Right lobe of liver (tissue), 4 donors: ENCODE measurements around the gene HDAC10.

Source experiments
- POLR2A ChIP-seq: fragments of 450-650 bp; IDR thresholded peaks from one replicate; pipeline ENCODE4 v1.6.1; 2017; ENCODE audit warnings: antibody characterized with exemption, mild to moderate bottlenecking
- TF ChIP-seq, protein P1 (sequence below), 4 donors: fragments of 200-600 bp in 3 of 4; fragments of 450-650 bp in 1 of 4; IDR thresholded peaks; one replicate each; pipeline versions ENCODE4 v1.5.1 to v1.8.0; 2016 to 2022; ENCODE audit warnings: antibody characterized with exemption in 4 of 4, mild to moderate bottlenecking in 2 of 4
- donor health status: DM: no; HTN: no; CAD: no.
- donor health status: DM: no; HTN: no; CAD: no.
- donor health status: DM: no; HTN: yes; CAD: no.

DNA sequence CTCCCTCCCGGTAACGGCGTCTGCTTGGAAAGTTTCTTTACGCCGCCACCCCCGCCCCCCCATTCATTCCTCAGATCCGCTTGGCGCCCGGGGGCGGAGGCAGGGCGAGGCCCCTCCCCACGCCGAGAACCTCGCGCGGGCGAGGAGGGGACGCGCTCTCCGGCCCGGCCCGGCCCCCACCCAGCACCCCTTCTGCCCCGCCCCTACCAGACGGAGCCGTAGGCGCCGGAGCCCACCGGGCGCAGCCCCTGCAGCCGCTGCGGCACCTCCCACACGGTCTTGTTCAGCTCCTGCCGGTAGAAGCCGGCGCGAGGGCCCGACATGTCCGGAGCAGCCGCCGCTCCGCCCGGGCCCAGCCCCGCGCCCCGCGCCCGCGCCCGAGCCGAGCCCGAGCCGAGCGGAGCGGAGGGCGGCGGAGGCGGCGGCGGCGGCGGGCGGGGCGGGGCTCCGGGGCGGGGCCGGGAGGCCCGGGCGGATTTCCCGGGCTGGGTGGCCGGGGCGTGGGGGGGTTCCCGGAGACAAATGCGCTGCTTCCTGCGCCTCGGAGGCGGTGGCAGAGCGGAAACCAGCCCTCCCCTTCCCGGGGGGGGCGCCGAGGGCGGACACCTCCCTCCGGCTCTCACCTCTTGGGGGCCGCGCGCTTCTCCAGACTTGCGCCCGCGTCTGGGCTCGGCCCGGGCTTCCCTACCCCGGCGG is 19.1 kb upstream of the HDAC10 start, which contains the start of gene MAPK11:
- TF ChIP-seq, protein P1, sequence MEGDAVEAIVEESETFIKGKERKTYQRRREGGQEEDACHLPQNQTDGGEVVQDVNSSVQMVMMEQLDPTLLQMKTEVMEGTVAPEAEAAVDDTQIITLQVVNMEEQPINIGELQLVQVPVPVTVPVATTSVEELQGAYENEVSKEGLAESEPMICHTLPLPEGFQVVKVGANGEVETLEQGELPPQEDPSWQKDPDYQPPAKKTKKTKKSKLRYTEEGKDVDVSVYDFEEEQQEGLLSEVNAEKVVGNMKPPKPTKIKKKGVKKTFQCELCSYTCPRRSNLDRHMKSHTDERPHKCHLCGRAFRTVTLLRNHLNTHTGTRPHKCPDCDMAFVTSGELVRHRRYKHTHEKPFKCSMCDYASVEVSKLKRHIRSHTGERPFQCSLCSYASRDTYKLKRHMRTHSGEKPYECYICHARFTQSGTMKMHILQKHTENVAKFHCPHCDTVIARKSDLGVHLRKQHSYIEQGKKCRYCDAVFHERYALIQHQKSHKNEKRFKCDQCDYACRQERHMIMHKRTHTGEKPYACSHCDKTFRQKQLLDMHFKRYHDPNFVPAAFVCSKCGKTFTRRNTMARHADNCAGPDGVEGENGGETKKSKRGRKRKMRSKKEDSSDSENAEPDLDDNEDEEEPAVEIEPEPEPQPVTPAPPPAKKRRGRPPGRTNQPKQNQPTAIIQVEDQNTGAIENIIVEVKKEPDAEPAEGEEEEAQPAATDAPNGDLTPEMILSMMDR (IDR thresholded peaks at IDR 0.05) = no peak
- no peak for TF ChIP-seq POLR2A
